Measurements from ENCODE around the gene MAPKBP1.

The MAPKBP1 gene

DNA sequence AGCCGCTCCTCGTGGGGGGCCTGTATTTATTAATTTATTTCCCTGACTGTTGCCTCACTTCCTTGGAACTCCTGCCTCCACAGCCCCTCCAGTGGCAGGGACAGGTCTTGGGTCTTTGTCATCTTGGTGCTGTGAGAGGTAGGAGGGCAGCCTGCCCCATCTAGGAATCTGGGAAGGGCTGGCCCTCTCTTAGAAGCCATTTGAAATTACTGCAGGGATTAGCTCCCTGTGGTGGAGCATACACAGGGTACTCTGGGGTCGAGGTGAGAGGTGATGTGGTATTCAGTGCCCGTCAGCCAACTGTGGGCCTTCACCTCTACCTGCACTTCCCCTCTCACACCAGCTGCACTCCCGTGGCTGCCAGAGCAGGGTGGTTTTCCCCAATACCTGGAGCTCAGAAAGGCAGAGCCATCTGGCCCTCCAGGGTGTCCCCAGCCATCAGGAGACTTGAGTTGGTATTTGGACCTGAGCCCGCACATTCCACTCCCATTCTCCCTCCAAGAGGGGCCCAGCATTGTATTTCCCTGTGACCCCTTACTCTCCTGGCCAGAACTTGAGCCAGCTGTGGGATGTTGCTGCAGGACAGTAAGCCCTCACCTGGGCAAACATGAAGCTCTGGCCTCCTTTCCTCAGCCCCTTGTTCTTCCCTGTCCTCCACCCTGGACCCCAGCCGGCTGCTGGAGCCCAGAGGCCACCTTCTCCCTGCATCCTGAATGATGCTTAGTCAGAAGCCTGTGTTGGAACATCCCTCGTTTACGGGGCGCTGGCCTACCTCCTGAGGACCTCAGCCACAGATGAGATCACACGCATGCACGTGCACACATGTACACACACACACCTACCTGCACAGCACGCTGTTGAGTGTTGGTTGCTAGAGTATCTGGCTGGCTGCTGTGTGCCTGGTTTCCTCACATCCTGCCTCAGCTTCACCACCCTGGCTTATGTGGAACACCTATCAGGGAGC is 51.6 kb downstream of the MAPKBP1 start:
- no peak for DNase-seq

DNA sequence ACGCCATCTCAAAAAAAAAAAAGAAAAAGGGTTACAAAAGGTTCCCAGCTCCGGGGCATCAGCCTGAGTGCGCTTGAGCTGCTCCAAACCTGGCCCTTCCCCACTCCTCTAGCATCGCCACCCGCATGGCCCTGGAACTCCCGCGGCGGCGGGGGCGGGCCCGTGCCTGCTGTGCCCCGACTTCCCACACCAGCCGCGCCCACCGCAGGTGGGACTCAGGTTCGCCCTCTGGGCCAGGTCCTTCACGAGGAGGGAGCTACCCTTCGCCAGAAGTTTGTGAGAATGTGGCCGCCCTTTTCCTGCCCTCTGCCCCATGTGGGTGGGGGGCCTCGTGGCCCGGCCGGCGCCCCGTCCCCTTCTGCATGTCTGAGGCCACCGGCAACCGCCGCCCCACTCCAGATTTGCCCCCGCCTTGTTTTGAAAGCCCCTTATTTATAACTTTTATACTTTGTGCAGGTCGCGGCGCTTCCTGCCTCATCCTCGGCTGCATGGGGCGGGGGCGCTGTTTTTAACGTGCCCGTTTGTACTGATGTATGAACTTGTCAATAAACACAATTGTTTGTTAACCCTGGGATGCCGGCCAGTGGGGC is 53.1 kb downstream of the MAPKBP1 start:
- peak; percentile 19 for DNase-seq

DNA sequence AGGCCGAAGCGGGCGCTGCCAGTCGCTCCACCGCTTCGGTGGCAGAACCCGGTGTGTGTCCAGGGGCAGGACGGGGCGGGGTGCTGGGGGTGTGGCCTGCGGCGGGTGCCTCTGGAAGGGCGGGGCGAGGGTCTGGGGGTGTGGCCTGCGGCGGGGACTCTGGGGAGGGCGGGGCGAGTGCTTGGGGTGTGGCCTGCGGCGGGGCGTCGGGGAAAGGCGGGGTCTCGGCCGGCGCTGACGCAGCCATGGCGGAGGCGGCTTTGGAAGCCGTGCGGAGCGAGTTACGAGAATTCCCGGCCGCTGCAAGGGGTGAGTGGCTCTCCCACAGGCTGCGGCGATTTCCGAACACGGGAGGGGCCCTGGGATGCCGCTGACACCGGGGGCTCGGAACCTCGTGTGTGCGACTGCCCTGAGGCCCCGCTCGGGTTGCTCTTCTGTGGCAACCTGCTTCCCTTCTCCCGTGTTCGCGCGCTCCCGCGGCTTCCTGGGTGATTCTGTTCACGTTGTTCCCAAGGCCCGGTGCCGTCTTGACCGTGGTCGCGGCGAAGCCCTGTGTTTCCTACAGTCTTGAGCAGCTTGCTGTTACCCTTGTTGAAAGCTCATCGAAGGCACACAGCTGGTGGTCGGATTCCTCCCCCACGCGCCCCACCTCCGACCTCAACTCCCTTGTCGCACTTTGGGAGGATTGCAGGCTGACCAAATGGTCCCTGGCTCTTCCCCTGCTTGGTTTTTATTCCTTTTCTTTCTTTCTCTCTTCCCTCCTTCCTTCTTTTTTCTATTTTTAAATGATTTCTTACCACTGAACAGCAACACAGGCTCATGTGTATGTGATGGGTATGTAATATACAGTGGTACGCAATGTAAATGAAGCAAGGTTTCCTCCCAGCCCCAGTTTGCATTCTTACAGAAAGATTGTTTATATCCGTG is 53.9 kb downstream of the MAPKBP1 start, which contains the start of gene JMJD7:
Gene JMJD7 (plus strand): TSS at position 213 of the 927 bp plus-strand sequence. CDS start 33 bp downstream, at position 246.
- peak; percentile 97 for DNase-seq

DNA sequence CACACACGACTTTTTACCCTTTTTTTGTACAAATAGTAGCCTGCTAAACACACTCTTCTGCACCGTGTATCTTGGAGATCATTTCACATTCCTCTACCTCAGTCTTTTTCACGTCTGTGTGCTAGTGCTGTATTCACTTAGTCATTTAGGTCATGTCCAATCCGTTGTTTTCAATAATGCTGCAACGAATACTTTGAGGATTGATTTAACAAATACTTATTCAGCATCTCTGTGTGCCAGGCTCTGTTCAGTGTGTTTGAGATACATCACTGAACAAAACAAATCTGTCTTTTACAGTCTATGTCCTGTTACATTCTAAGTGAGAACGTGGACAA is 54.5 kb downstream of the MAPKBP1 start:
- no peak for DNase-seq

DNA sequence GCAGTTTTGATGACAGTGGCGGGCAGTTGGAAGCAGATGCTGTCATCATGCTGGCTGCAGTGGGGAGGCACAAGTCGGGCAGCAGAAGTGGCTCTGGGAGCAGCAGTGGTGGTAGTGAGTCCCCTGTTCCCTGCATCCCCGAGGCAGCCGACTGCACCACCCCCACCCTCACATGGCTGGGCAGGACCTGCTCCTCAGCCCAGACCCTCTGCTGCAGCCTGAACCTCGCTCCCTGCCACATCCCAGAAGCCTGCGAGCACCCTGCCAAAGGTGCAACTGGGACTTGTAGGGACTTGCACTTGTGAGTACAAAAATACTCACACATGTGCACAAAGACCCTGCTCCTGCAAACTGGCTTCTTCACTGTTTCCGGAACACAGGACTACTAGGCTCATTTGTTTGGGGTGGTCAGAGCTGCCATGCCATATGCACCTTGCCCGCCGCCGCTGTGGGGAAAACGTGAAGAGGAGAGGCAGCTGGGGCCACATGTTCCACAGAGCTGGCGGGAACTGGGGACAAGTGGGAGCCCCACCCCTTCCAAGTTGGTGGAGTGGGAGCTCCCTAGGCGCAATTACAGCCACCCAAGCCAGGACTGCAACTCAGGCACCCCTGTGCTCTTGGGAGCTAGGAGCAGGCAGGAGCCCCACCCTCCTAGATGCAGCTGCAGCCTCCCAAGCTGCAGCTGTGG is 55.8 kb downstream of the MAPKBP1 start:
- DNase-seq, result no peak

DNA sequence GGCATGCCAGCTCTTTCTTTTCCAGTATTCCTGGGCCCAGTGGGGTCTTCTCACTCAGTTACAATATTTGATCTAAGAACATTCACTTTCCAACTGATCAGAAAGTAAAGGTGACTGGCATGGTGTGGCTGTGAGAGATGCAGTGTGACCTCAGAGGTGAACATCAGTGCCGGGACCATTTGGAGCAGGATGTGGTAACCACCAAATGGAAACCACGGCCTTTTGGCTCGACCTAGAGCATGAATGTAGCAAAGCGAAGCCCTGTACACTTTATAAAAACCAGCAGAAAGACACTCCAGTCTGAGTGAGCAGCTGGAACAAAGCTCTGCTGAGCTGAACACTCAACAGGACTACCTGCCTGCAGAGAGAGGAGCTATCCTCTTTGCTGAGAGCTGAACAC is 57.0 kb downstream of the MAPKBP1 start:
- DNase-seq, result peak; percentile 19

DNA sequence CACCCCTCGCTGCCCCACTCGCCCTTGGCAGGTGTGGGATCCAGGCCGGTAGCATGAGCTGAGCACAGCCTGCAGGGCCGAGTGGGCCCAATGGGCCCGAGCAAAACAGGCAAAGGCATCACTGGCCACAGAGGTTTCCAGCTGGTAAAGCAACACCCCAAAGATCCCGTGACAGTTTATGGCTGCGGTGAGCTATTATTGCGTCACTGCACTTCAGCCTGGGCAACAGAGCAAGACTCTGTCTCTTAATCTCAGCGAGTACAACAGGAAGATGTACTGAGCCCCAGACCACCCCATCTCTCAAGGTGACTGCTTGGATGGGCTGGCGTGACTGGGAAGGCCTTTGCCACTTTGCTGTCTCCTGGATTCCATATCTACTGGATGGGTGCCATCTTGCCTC is 57.9 kb downstream of the MAPKBP1 start:
- no peak for DNase-seq

DNA sequence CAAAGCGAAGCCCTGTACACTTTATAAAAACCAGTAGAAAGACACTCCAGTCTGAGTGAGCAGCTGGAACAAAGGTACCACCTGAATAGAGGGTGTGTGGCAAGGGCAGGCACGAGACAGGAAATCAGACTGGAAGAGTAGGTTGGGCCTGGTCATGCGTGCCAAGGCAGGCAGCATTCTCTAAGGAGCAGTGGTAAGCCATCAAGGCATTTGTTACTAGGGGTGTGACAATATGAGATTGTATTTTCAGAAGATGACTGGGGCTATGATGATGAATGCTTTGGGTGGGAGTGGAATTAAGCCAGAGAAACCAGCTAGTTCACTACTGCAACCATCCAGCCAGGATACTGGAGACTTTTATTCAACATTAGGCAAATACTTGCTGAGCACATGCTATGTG is 58.6 kb downstream of the MAPKBP1 start:
- peak; percentile 25 for DNase-seq

DNA sequence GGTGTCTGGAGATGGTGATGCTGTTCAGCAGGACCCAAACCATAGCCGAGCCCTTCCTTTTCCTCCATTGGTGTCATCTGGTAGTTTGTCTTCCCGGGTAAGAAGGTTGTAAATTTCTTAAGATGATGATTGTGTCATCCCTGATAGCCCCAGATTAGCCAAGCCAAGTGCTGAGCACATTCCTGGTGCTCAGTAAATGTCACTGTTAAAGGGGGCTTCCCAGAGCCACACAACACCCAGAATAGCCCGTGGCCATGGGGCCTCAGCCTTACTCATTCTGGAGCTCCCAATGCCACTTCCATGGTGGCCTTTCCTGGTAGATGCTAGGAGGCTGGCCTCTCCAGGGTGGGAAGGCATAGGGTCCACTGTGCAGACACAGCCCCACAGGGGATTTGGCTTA is 59.8 kb downstream of the MAPKBP1 start:
- DNase-seq, result no peak

DNA sequence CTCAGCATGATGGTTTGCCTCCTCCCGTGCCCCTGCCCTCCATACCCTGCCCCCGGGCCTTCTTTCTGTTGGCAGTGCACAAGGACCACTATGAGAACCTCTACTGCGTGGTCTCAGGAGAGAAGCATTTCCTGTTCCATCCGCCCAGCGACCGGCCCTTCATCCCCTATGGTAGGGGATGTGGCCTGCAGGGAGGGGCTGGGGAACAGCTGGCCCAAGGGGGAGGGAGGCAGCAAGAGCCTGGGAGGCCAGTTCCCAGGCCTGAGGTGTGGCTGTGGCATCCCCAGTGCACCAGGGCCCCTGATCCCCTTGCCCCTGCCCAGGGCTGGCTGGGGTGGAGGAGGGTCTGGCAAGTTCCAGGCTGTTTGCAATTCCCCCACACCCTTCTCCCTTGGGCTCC is 61.8 kb downstream of the MAPKBP1 start:
- no peak for DNase-seq

DNA sequence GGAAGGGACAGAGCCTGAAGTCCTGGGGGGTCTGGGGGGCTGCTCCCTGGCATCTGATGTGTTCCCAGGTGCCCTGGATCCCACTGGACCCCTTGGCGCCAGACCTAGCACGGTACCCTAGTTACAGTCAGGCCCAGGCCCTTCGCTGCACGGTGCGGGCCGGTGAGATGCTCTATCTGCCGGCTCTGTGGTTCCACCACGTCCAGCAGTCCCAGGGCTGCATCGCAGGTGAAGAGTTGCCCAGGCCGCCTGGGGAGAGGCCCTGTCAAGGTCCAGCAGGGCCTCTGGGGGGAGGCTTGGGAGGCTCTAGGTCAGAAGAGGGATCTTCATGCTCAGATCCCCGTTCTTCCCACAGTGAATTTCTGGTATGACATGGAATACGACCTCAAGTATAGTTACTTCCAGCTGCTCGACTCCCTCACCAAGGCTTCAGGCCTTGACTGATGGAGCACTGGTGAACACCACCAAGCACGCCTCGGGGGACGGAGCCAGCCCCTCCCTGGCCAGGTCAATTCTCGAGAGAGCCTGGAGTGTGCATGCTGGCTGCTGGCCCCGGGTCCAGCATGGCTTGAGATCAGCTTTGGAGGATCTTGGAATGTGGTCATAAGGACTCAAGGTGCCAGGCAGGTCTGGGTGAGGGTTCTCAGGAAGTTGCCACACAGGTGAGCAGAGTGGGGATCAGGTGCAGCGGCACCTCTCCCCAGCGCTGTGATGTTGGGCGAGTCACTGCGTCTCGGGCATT is 62.6 kb downstream of the MAPKBP1 start:
- no peak for DNase-seq

DNA sequence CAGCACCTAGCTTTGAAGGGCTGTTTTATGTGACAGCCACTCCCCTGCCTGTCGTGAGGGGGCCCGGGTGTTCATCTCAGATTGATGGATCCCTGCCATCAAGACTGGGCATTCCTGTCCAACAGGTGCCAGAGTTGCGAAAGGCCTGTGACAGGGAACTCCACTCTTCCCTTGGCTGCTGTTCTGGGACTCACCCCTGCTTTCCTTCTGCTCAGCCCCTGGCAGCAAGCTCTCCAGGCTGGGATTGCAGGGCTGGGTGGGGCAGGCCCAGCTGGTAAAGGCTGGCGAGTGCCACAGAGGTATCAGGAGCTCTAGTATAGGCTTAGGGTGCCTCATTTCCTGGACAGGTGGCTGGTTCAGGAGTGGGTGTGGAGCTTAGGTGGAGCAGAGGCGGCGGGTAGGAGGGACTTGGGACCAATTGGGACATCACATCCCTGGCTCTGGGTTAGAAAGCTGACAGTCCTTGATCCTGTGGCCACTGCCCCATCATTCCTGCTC is 64.2 kb downstream of the MAPKBP1 start, which contains the start of gene PLA2G4B:
Gene PLA2G4B (plus strand): TSS at position 448 of the 498 bp plus-strand sequence. CDS start 67 bp downstream, outside the sequence.
- DNase-seq, result no peak

DNA sequence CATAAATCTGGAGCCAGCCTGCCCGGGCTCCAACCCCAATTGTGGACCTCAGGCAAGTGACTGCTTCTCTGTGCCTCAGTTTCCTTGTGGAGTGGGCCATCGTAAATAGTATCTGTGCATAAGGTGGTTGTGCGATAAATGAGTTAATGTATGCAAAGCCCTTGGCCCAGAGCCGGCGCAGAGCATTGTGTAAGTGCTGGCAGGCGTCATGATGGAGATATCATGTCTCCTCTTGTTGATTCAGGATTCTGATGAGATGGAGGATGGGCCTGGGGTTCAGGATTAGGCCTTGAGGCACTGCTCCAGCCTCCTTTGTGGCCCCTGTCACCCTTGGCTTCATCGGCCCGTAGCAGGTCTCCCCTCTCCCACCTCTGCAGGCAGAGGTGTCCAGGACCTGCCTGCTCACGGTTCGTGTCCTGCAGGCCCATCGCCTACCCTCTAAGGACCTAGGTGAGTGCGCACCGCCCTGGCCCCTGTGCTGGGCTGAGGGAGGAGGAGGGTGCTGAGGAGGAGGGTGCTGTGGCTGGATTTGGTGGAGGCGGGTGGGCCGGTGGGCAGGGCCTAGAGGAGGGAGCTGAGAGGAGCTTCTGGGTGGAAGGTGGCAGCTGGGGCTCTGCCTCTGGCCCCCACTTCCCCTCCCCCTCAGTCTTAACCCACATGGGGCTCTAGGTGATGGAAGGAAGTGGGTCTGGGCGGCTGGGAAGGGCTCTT is 65.7 kb downstream of the MAPKBP1 start:
- DNase-seq, result no peak

DNA sequence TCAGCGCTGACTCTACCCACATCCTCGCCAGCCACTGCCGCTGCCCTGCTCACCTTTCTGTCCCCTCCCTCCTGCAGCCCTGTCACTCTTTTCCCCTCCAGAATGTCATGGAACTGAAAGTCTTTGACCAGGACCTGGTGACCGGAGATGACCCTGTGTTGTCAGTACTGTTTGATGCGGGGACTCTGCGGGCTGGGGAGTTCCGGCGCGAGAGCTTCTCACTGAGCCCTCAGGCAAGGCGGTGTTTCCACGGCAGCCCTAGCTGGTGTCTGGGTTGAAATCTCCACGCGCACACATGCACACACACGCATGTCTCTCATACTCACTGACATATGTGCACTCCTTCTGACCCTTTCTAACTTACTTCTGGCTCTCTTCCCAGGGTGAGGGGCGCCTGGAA is 66.4 kb downstream of the MAPKBP1 start:
- no peak for DNase-seq

DNA sequence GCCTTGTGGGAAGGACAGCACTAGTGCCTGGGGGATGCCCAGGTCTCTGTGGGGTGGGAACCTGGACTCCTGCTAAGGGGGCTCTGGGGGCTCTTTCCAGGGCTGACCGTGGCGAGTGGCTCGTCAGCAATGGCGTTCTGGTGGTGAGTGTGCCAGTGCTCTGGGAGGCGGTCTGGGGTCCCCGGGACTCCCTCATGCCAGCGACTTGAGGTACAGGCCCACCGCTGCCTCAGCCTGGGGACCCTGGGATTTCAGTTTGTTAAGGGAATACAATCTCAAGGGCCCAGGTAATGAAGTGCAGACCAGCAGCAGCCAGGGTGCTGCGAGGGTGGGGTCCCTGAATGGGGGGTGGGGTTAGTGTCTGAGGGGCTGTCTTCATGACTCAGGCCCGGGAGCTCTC is 66.8 kb downstream of the MAPKBP1 start:
- DNase-seq, result no peak

DNA sequence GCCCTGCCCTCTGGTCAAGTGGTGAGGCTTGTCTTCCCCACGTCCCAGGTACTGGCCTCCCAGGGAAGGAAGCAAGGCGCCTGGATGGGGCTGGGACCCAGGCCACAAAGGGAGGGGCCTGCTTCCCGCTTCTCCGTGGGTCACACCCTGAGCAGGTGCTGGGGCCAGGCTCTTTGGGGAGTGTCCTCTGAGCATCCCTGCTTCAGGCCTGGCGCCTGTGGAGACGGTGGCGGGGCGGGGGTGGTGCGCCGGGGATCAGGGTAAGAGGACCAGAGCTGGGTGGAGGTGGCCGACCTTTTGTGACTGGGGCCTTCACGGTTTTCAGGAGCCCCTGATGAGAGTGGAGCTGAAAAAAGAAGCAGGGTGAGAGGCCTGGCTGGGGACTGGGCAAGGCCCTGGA is 67.9 kb downstream of the MAPKBP1 start:
- DNase-seq, result no peak

DNA sequence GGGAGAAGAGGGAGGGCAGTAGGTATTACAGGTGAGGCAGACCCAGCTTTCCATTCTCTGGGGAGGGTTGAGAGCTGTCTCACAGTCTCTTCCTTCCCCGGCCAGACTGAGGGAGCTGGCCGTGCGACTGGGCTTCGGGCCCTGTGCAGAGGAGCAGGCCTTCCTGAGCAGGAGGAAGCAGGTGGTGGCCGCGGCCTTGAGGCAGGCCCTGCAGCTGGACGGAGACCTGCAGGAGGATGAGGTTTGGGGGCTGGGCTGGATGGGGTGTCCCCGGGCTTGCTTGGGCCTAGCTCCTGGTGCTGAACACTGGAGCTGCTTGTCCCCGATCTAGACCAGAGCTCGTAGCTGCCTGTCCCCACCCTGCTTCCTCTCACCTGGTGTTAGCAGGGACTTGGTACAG is 69.3 kb downstream of the MAPKBP1 start:
- no peak for DNase-seq

DNA sequence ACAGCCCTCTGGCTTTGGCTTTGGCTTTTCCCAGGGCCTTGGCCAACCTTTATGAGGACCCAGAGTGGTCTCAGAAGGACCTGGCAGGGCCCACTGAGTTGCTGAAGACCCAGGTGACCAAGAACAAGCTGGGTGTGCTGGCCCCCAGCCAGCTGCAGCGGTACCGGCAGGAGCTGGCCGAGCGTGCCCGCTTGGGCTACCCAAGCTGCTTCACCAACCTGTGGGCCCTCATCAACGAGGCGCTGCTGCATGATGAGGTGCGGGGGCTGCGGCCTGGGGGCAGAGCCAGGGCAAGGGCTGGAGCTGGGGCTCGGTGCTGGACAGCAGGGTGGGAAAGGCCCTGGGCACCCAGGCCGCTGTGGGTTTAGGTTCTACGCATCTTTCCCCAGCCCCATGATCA is 70.5 kb downstream of the MAPKBP1 start:
- DNase-seq, result no peak

DNA sequence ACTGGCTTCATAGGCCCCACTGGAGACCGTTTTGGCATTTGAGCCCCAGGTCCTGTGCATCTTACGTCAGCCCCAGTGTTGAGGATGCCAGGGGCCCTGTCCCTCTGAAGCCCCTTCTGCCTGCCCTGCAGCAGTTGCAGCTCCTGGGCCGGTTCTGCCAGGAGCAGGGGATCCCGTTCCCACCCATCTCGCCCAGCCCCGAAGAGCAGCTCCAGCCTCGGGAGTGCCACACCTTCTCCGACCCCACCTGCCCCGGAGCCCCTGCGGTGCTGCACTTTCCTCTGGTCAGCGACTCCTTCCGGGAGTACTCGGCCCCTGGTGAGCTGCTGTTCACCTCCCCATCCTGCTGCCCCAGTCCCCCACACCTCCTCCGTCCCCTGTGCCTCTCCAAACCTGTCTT is 72.9 kb downstream of the MAPKBP1 start:
- DNase-seq, result no peak

DNA sequence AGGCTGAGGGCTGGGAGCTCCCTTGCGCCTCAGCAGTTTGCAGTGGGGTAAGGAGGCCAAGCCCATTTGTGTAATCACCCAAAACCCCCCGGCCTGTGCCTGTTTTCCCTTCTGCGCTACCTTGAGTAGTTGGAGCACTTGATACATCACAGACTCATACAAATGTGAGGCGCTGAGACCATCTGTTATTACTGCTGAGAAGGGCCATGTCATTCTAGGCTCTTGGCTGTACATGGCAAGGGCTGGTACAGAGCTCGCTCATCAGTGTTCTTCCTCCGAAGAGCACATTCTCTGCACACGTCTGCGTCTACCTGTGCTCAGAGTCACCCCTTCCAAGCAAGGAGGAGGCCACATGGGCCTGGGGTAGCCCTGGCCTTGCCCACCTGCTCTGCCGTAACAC is 73.7 kb downstream of the MAPKBP1 start:
- no peak for DNase-seq

DNA sequence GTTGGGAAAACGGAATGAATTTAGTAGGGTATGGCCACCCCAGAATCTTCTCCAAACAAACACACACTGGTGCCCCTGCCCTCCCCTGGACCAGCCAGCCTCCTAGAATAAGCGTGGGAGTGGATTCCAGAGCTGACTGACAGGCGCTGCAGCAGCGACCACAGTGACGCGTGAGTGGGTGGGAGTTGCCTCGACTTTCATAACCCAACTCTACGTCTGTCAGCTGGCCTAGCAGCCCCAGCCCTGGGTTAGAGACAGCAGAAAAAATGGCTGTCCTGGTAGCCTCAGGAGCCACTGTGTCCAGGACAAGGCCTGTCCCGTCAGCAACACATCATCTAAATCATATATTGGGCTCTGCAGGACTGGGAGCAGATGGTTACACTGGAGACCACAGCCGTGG is 74.3 kb downstream of the MAPKBP1 start:
- peak; percentile 45 for DNase-seq

Measured in stimulated activated naive CD4-positive, alpha-beta T cell treated with Interleukin-2 at 50 U/mL for 16 hours (primary cell).